NCI-H1930 (cell line): ENCODE data around the gene ANKRD37.
A peak's percentile ranks its signal among the peaks of the same experiment; 100 is the strongest.

Experiments used
- DNase-seq, 2 experiments: peaks; one replicate each; lab custom pipeline; 2025; lab: John Stamatoyannopoulos, UW

The ANKRD37 gene

GRCh38 chr4:185380320-185380719 lies 16.3 kb upstream of the ANKRD37 start:
- DNase-seq, result no peak

- no peak for DNase-seq
These were observed 15.1 kb upstream of the ANKRD37 start for GRCh38 chr4:185381288-185382196.

GRCh38 chr4:185382754-185383153 lies 13.9 kb upstream of the ANKRD37 start:
- no peak for DNase-seq

GRCh38 chr4:185383451-185383850 lies 13.2 kb upstream of the ANKRD37 start:
- no peak for DNase-seq

- no peak for DNase-seq
These were observed 12.6 kb upstream of the ANKRD37 start for GRCh38 chr4:185384061-185384460.

GRCh38 chr4:185384930-185385331 lies 11.7 kb upstream of the ANKRD37 start:
- DNase-seq, result no peak

GRCh38 chr4:185387957-185388356 lies 8.7 kb upstream of the ANKRD37 start:
- DNase-seq, result no peak

GRCh38 chr4:185390941-185391340 lies 5.7 kb upstream of the ANKRD37 start:
- DNase-seq, result no peak

- no peak for DNase-seq
These were observed 4.5 kb upstream of the ANKRD37 start for GRCh38 chr4:185392156-185392555.

GRCh38 chr4:185394568-185395237 lies 1.9 kb upstream of the ANKRD37 start:
- DNase-seq, result no peak

- no peak for DNase-seq
These were observed 1.2 kb upstream of the ANKRD37 start, which contains the start of gene LRP2BP for GRCh38 chr4:185395238-185395955. Gene LRP2BP (minus strand): TSS chr4:185395924. CDS start chr4:185378186, 17,738 bp downstream.

GRCh38 chr4:185395956-185396723 lies 501 bp upstream of the ANKRD37 start:
- peak; percentile 96 for DNase-seq

GRCh38 chr4:185398618-185399017 lies 2.0 kb downstream of the ANKRD37 start:
- no peak for DNase-seq

GRCh38 chr4:185399466-185399865 lies 2.8 kb downstream of the ANKRD37 start:
- DNase-seq, result no peak

GRCh38 chr4:185404031-185404430 lies 7.4 kb downstream of the ANKRD37 start:
- no peak for DNase-seq

GRCh38 chr4:185405296-185405999 lies 8.8 kb downstream of the ANKRD37 start:
- no peak for DNase-seq

- no peak for DNase-seq
These were observed 11.8 kb downstream of the ANKRD37 start for GRCh38 chr4:185408432-185408831.

- DNase-seq, result no peak
These were observed 15.2 kb downstream of the ANKRD37 start for GRCh38 chr4:185411849-185412248.

- DNase-seq, result no peak
These were observed 15.8 kb downstream of the ANKRD37 start for GRCh38 chr4:185412412-185412811.

GRCh38 chr4:185416955-185417354 lies 20.3 kb downstream of the ANKRD37 start:
- DNase-seq, result no peak
